HL-60/S4 treated with phorbol 12-myristate 13-acetate at 8.2 ng/mL for 4 days and 3 days (cell line): ENCODE data around the gene CASP3.
"Not testable (repeated sequence)": the region's sequence is repeated elsewhere in the genome, so short reads cannot be mapped to it uniquely, and the experiment has no call there.

Experiments
- in situ Hi-C: fragments of 300-500 bp; cut with MboI; formaldehyde crosslinking; loops from 2 replicates; pipeline ENCODE4 v1.15.0; 2022; ENCODE audit warnings: low sequenced_read_pairs

The CASP3 gene

GRCh38 chr4:184636897-184637296 lies 12.3 kb downstream of the CASP3 start:
- in situ Hi-C loops: no loop called here

GRCh38 chr4:184636144-184636543 lies 13.1 kb downstream of the CASP3 start:
- in situ Hi-C loops: no loop called here

- in situ Hi-C loops: no loop called here
Observed at GRCh38 chr4:184635381-184635780, 13.9 kb downstream of the CASP3 start.

GRCh38 chr4:184632842-184633241 lies 16.4 kb downstream of the CASP3 start:
- in situ Hi-C loops: no loop called here

DNA sequence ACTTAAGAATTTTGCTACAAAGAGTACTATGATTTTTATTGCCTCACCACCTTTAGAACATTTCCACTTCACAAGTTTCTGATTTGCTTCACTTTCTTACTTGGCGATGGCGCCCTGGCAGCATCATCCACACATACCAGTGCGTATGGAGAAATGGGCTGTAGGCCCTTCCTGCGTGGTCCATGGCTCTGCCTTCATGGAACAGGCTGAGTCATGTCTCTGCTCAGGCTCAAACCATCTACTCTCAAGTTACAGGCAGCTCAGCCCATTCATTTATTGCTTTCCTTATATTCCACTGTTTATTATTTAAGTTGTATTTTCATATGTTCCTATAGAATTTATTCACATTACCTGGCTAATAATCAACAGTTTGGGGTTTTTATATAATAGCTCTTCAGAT lies 21.1 kb downstream of the CASP3 start:
- in situ Hi-C loops: no loop called here

DNA sequence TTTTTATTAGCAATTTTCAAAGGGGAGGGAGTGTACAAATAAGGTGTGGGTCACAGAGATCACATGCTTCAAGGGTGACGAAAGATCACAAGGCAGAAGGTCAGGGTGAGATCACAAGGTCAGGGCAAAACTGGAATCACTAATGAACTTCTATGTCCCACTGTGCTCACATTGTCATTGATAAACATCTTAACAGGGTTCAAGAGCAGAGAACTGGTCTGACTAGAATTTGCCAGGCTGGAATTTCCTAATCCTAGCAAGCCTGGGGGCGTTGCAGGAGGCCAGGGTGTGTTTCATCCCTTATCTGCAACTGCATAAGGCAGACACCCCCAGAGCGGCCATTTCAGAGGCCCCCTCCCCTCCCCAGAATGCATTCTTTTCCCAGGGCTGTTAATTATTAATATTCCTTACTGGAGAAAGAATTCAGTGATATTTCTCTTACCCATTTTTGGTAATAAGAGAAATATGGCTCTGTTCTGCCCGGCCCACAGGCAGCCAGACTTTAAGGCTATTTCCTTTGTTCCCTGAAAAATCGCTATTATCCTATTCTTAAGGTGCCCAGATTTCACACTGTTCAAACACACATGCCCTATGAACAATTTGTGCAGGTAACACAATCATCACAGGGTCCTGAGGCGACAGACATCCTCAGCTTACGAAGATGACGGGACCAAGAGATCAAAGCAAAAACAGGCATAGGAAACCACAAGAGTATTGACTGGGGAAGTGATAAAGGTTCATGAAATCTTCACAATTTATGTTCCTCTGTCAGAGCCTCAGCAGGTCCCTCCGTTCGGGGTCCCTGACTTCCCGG lies 23.3 kb downstream of the CASP3 start:
- in situ Hi-C loops: not testable (repeated sequence)

- in situ Hi-C loops: no loop called here
Observed at GRCh38 chr4:184624972-184625554, 24.2 kb downstream of the CASP3 start.

GRCh38 chr4:184624504-184624903 lies 24.7 kb downstream of the CASP3 start:
- in situ Hi-C loops: not testable (repeated sequence)

GRCh38 chr4:184621518-184621917 lies 27.7 kb downstream of the CASP3 start:
- in situ Hi-C loops: no loop called here

- in situ Hi-C loops: no loop called here
Observed at GRCh38 chr4:184620212-184620867, 28.9 kb downstream of the CASP3 start.

DNA sequence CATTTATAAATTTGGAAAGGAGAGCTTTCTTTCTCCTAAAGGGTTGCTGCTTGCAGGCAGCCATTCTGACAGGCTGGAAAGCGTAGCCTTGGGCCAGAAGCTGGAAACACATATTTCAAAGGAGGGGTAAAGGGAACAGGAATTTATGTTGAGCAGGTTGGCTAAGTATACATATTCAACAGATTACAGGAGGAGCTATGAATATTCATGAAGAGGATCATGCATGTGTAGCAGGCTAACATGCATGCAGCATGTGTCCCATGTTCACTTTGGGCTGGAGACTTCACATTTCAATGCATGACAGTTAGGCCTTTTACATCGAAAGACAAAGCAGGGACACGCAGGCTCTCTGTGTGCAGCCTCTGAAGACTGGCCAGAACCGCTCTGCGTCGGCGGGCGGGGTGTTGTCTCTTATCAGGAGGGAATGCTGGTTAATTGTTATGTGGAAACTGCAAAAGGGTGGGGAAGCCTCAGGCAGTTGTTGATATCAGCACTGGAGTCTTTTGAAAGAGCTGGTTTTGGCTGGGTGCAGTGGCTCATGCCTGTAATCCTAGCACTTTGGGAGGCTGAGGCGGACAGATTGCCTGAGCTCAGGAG lies 31.5 kb downstream of the CASP3 start:
- in situ Hi-C loops: no loop called here

- in situ Hi-C loops: no loop called here
Observed at GRCh38 chr4:184616633-184617551, 32.4 kb downstream of the CASP3 start.

- in situ Hi-C loops: not testable (repeated sequence)
Observed at GRCh38 chr4:184616168-184616567, 33.1 kb downstream of the CASP3 start.

DNA sequence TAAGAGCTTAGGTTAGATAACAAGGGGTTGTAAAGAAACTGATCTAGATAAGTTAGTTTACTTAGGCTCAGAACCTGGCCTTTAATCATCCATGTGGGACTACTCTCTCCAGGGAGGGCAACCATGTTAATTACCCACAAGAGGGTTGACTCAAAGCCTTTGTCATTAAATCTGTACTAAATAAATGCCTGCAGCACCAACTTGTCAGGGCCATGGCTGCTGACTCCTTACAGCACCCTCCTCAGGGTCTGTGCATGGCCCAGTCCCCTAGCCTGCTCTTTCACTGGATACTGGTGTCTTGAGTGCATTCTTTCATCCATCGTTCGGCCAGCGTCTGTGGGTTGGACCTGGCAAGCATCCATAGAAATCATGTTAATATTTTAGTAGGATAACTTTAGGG lies 34.7 kb downstream of the CASP3 start:
- in situ Hi-C loops: no loop called here

- in situ Hi-C loops: no loop called here
Observed at GRCh38 chr4:184613405-184613804, 35.8 kb downstream of the CASP3 start.

DNA sequence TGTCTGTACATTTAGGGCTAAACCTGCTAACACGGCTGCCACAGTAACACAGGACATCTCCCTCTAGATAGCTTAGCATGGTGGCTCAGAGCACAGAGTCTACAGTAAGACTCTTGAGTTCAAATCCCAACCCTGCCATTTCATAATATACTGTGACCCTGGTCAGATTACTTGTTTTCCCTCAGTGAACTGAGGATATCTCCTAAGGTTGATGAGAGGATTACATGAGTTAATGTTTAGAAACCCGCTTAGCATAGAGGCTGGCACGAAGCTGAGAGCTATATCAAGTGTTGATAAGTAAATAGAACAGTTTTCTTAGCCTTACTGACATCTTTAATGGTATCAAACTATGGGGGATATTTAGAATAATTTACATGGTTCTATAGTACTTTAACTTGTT lies 37.2 kb downstream of the CASP3 start:
- in situ Hi-C loops: no loop called here

GRCh38 chr4:184607429-184607828 lies 41.8 kb downstream of the CASP3 start:
- in situ Hi-C loops: not testable (repeated sequence)

GRCh38 chr4:184602857-184603256 lies 46.4 kb downstream of the CASP3 start:
- in situ Hi-C loops: not testable (repeated sequence)

GRCh38 chr4:184600982-184601381 lies 48.3 kb downstream of the CASP3 start:
- in situ Hi-C loops: not testable (repeated sequence)

DNA sequence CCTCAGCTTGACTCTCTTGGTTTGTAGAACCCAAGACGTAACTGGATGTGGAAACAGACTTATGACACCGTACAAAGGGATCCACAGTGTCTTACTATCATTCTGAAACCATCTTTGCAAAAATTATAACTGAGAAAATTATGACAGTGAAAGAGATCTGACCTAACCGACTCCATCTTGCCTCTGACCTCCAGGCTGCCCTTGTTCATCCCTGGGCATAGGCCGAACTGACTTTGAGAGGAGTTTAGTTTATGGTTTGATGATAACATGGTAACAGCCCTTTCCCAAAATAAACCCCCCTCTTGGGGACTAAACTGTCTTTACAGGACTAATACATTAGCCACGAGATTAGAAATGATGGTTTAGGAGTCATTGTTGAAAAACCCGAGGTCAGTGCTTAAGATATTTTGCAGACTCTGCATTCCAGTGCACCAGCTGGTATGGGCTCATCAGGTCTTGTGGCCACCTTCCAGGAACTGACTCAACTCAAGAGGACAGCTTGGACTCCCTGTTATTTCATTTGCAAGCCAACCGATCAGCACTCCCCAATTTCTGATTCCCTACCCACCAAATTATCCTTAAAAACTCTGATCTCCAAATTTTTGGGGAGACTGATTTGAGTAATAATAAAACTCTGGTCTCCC lies 49.6 kb downstream of the CASP3 start:
- in situ Hi-C loops: loop anchor here (25.0 kb wide), 1 partner anchor 762 kb away; no protein-coding TSS in a partner anchor
